ENCODE data around the gene C1orf115. TPM values are rescaled to one million over a fixed set of nuclear protein-coding genes. Genes with fewer than 3 reads are reported as not detected.
A peak's percentile ranks its signal among the peaks of the same experiment; 100 is the strongest.
"Not testable (repeated sequence)": the region's sequence is repeated elsewhere in the genome, so short reads cannot be mapped to it uniquely, and the experiment has no call there.

Gene C1orf115
- total RNA-seq, 1 donor from 2014 or later: 1.8 TPM

GRCh38 chr1:220734571-220735326 lies 44.6 kb downstream of the C1orf115 start:
- H3K4me3 ChIP-seq (ENCODE audit: insufficient read depth, low read depth, low read length): no peak overlapping the region
- TF ChIP-seq CTCF (IDR thresholded peaks at IDR 0.05; ENCODE audit: insufficient read depth, low read depth, low read length): no peak
- TF ChIP-seq EZH2 (IDR thresholded peaks at IDR 0.05; ENCODE audit: insufficient read depth, low read length): no peak
- Mint-ChIP-seq H3K9me3 (ENCODE audit: unreplicated experiment) (peaks cover 3% of the 10 kb centered on the region), H3K27ac (ENCODE audit: unreplicated experiment) (peak overlapping the region; percentile 29), H3K27me3 (ENCODE audit: low read depth, unreplicated experiment) (no peaks in the 10 kb centered on the region), H3K36me3 (ENCODE audit: low read depth, unreplicated experiment) (no peaks in the 10 kb centered on the region), H3K4me3 (ENCODE audit: unreplicated experiment) (no peak overlapping the region), H3K4me1 (ENCODE audit: low read depth, unreplicated experiment) (peaks cover 15% of the 10 kb centered on the region)
- H2AFZ ChIP-seq (ENCODE audit: low read depth, low read length): peak overlapping the region; percentile 59
- no peaks in the 10 kb centered on the region for H3K79me2 ChIP-seq (ENCODE audit: insufficient read depth, low read length)
- peak overlapping the region; percentile 45 for H3K4me2 ChIP-seq (ENCODE audit: low read length)
- no peak overlapping the region for H3K9ac ChIP-seq (ENCODE audit: low read length)
- FAIRE-seq (peak; percentile 60), DNase-seq (ENCODE audit: low read depth) (peak; percentile 75)
- no peak overlapping the region for H3K27ac ChIP-seq (ENCODE audit: low read depth, low read length)
- no peaks in the 10 kb centered on the region for H3K36me3 ChIP-seq (ENCODE audit: insufficient read depth, low read length)
- peaks cover 16% of the 10 kb centered on the region for H3K4me1 ChIP-seq (ENCODE audit: insufficient read depth, low read length)
- no peaks in the 10 kb centered on the region for H3K9me3 ChIP-seq (ENCODE audit: insufficient read depth, low read depth, low read length)
- H3K27me3 ChIP-seq (ENCODE audit: insufficient read depth, low read length): no peaks in the 10 kb centered on the region
- no peaks in the 10 kb centered on the region for H4K20me1 ChIP-seq (ENCODE audit: insufficient read depth, low read length)

- H3K4me2 ChIP-seq (ENCODE audit: low read length); H3K4me3 ChIP-seq (ENCODE audit: insufficient read depth, low read depth, low read length); H3K36me3 Mint-ChIP-seq (ENCODE audit: low read depth, unreplicated experiment); H3K27ac Mint-ChIP-seq (ENCODE audit: unreplicated experiment); H3K27me3 Mint-ChIP-seq (ENCODE audit: low read depth, unreplicated experiment); H3K9me3 ChIP-seq (ENCODE audit: insufficient read depth, low read depth, low read length); H3K9ac ChIP-seq (ENCODE audit: low read length); H3K4me3 Mint-ChIP-seq (ENCODE audit: unreplicated experiment); DNase-seq (ENCODE audit: low read depth); H3K9me3 Mint-ChIP-seq (ENCODE audit: unreplicated experiment); FAIRE-seq; H3K27me3 ChIP-seq (ENCODE audit: insufficient read depth, low read length); H3K36me3 ChIP-seq (ENCODE audit: insufficient read depth, low read length); H3K79me2 ChIP-seq (ENCODE audit: insufficient read depth, low read length); H2AFZ ChIP-seq (ENCODE audit: low read depth, low read length); H4K20me1 ChIP-seq (ENCODE audit: insufficient read depth, low read length); H3K27ac ChIP-seq (ENCODE audit: low read depth, low read length): not testable (repeated sequence)
- H3K4me1 Mint-ChIP-seq (ENCODE audit: low read depth, unreplicated experiment): peaks cover 15% of the 10 kb centered on the region
- peaks cover 16% of the 10 kb centered on the region for H3K4me1 ChIP-seq (ENCODE audit: insufficient read depth, low read length)
These were observed 46.1 kb downstream of the C1orf115 start for GRCh38 chr1:220736283-220736682.

- H3K4me2 ChIP-seq (ENCODE audit: low read length): no peak overlapping the region
- no peaks in the 10 kb centered on the region for H3K36me3 ChIP-seq (ENCODE audit: insufficient read depth, low read length)
- no peak for FAIRE-seq
- no peak overlapping the region for H2AFZ ChIP-seq (ENCODE audit: low read depth, low read length)
- no peak overlapping the region for H3K27ac ChIP-seq (ENCODE audit: low read depth, low read length)
- no peaks in the 10 kb centered on the region for H3K4me1 ChIP-seq (ENCODE audit: insufficient read depth, low read length)
- peaks cover 1% of the 10 kb centered on the region for H3K9me3 Mint-ChIP-seq (ENCODE audit: unreplicated experiment)
- H3K9me3 ChIP-seq (ENCODE audit: insufficient read depth, low read depth, low read length): no peaks in the 10 kb centered on the region
- H3K79me2 ChIP-seq (ENCODE audit: insufficient read depth, low read length): no peaks in the 10 kb centered on the region
- H3K27me3 Mint-ChIP-seq (ENCODE audit: low read depth, unreplicated experiment): peaks cover 19% of the 10 kb centered on the region
- DNase-seq (ENCODE audit: low read depth): no peak
- no peaks in the 10 kb centered on the region for H4K20me1 ChIP-seq (ENCODE audit: insufficient read depth, low read length)
- H3K36me3 Mint-ChIP-seq (ENCODE audit: low read depth, unreplicated experiment): no peaks in the 10 kb centered on the region
- no peak overlapping the region for H3K27ac Mint-ChIP-seq (ENCODE audit: unreplicated experiment)
- no peak overlapping the region for H3K9ac ChIP-seq (ENCODE audit: low read length)
- TF ChIP-seq EZH2 (IDR thresholded peaks at IDR 0.05; ENCODE audit: insufficient read depth, low read length) (no peak), CTCF (IDR thresholded peaks at IDR 0.05; ENCODE audit: insufficient read depth, low read depth, low read length) (no peak)
- H3K27me3 ChIP-seq (ENCODE audit: insufficient read depth, low read length): no peaks in the 10 kb centered on the region
- no peaks in the 10 kb centered on the region for H3K4me1 Mint-ChIP-seq (ENCODE audit: low read depth, unreplicated experiment)
- no peak overlapping the region for H3K4me3 ChIP-seq (ENCODE audit: insufficient read depth, low read depth, low read length)
- H3K4me3 Mint-ChIP-seq (ENCODE audit: unreplicated experiment): no peak overlapping the region
These were observed 51.2 kb downstream of the C1orf115 start for GRCh38 chr1:220741349-220741748.

Data from astrocyte (in vitro differentiated cells and primary cell).